GM23338 (cell line): Measurements from ENCODE around the gene DLG5. TPM values are rescaled to one million over a fixed set of nuclear protein-coding genes. Genes with fewer than 3 reads are reported as not detected.

Experiments used
- ATAC-seq: fragments of 200-7000 bp; cut with Tn5 transposase; 3 replicates; pipeline ENCODE4 v1.9.1; 2020
- DNase-seq: peaks from one replicate; pipeline ENCODE4 v3.0.0-alpha.2; 2015; ENCODE audit warnings: low spot score
- H2AFZ ChIP-seq: fragments of 200-600 bp; sonication (generic); 2 replicates; pipeline ENCODE4 v1.8.0; 2016; ENCODE audit warnings: antibody characterized with exemption, mild to moderate bottlenecking, moderate library complexity
- H3F3A ChIP-seq: fragments of 200-600 bp; sonication (generic); replicated peaks from 2 replicates; pipeline ENCODE4 v1.8.0; 2017; ENCODE audit warnings: antibody characterized with exemption, mixed run types, low read depth
- H3K27ac ChIP-seq: fragments of 200-600 bp; sonication (generic); 2 replicates; pipeline ENCODE4 v1.6.1; 2016; ENCODE audit warnings: low read depth
- H3K27me3 ChIP-seq: fragments of 200-600 bp; sonication (generic); 2 replicates; pipeline ENCODE4 v1.8.0; 2016; ENCODE audit warnings: mild to moderate bottlenecking, mixed run types, moderate library complexity; ENCODE audit not compliant: insufficient read depth
- H3K36me3 ChIP-seq: fragments of 200-600 bp; sonication (generic); 2 replicates; pipeline ENCODE4 v1.8.0; 2016; ENCODE audit warnings: mild to moderate bottlenecking; ENCODE audit not compliant: insufficient read depth
- H3K4me1 ChIP-seq: fragments of 200-600 bp; sonication (generic); 2 replicates; pipeline ENCODE4 v1.8.0; 2016; ENCODE audit warnings: mild to moderate bottlenecking, moderate library complexity; ENCODE audit not compliant: insufficient read depth
- H3K4me2 ChIP-seq: fragments of 200-600 bp; sonication (generic); 2 replicates; pipeline ENCODE4 v1.7.1; 2017; ENCODE audit warnings: mixed run types
- H3K4me3 ChIP-seq: fragments of 200-600 bp; sonication (generic); 2 replicates; pipeline ENCODE4 v1.6.1; 2016; ENCODE audit warnings: mixed run types
- H3K79me2 ChIP-seq: fragments of 200-600 bp; sonication (generic); replicated peaks from 2 replicates; pipeline ENCODE4 v1.8.0; 2017; ENCODE audit warnings: mild to moderate bottlenecking; ENCODE audit not compliant: insufficient read depth
- H3K9me2 ChIP-seq: fragments of 200-600 bp; sonication (generic); 2 replicates; pipeline ENCODE4 v1.8.0; 2017; ENCODE audit not compliant: insufficient read depth
- H4K20me1 ChIP-seq: fragments of 200-600 bp; sonication (generic); replicated peaks from 2 replicates; pipeline ENCODE4 v1.8.0; 2017; ENCODE audit warnings: mild to moderate bottlenecking; ENCODE audit not compliant: insufficient read depth
- H3K27ac Mint-ChIP-seq: 2 replicates; pipeline ENCODE4 v1.8.0; 2020; ENCODE audit warnings: inconsistent platforms, mild to moderate bottlenecking, moderate library complexity, mixed read lengths
- H3K27me3 Mint-ChIP-seq: 3 replicates; pipeline ENCODE4 v1.8.0; 2022; ENCODE audit warnings: low read depth, mild to moderate bottlenecking, moderate library complexity, mixed read lengths, inconsistent platforms; ENCODE audit not compliant: insufficient read depth, poor library complexity
- H3K36me3 Mint-ChIP-seq: 3 replicates; pipeline ENCODE4 v1.8.0; 2021; ENCODE audit warnings: low read depth, mild to moderate bottlenecking, inconsistent platforms, moderate library complexity, mixed read lengths
- H3K4me1 Mint-ChIP-seq: 3 replicates; pipeline ENCODE4 v1.8.0; 2020; ENCODE audit warnings: mild to moderate bottlenecking, inconsistent platforms, mixed read lengths
- H3K4me3 Mint-ChIP-seq: 3 replicates; pipeline ENCODE4 v1.8.0; 2021; ENCODE audit warnings: moderate library complexity, mild to moderate bottlenecking, inconsistent platforms, mixed read lengths
- H3K9me3 Mint-ChIP-seq: 3 replicates; pipeline ENCODE4 v1.8.0; 2020; ENCODE audit warnings: moderate library complexity, mild to moderate bottlenecking, inconsistent platforms, mixed read lengths
- CREB1 ChIP-seq: fragments of 250-450 bp; sonication (Bioruptor Pico); IDR thresholded peaks from 2 replicates; pipeline ENCODE4 v1.5.0; 2020; ENCODE audit warnings: low read depth, mild to moderate bottlenecking, moderate library complexity
- CTCF ChIP-seq, 2 experiments: fragments of 200-600 bp in 1 of 2; sonication (generic) in 1 of 2; conservative IDR thresholded peaks; 2 replicates each; pipeline versions ENCODE4 v1.5.1 to v1.6.1; 2016 to 2017; ENCODE audit warnings: antibody characterized with exemption in 2 of 2, low read depth in 2 of 2, mild to moderate bottlenecking in 2 of 2, moderate library complexity in 1 of 2
- ETS1 ChIP-seq: IDR thresholded peaks from 2 replicates; pipeline ENCODE4 v1.6.1; 2016; ENCODE audit warnings: antibody characterized with exemption
- EZH2 ChIP-seq: fragments of 200-600 bp; sonication (generic); IDR thresholded peaks from one replicate; pipeline ENCODE4 v1.8.0; 2017; ENCODE audit warnings: antibody characterized with exemption, mild to moderate bottlenecking, low read depth; ENCODE audit not compliant: unreplicated experiment
- EZH2phosphoT487 ChIP-seq: fragments of 200-600 bp; sonication (generic); IDR thresholded peaks from one replicate; pipeline ENCODE4 v1.8.1; 2018; ENCODE audit warnings: antibody characterized with exemption; ENCODE audit not compliant: unreplicated experiment
- JUNB ChIP-seq: IDR thresholded peaks from one replicate; pipeline ENCODE4 v1.6.1; 2016; ENCODE audit warnings: antibody characterized with exemption; ENCODE audit not compliant: unreplicated experiment
- NANOG ChIP-seq: IDR thresholded peaks from 2 replicates; pipeline ENCODE4 v1.6.1; 2016; ENCODE audit warnings: antibody characterized with exemption, borderline replicate concordance
- POLR2AphosphoS5 ChIP-seq: IDR thresholded peaks from 2 replicates; pipeline ENCODE4 v1.6.1; 2016; ENCODE audit warnings: antibody characterized with exemption, low read depth
- REST ChIP-seq: IDR thresholded peaks from one replicate; pipeline ENCODE4 v1.6.1; 2018; ENCODE audit warnings: antibody characterized with exemption; ENCODE audit not compliant: unreplicated experiment
- STAT1 ChIP-seq: IDR thresholded peaks from one replicate; pipeline ENCODE4 v1.6.1; 2016; ENCODE audit warnings: antibody characterized with exemption; ENCODE audit not compliant: unreplicated experiment
- ZNF114 ChIP-seq: fragments of 250-450 bp; sonication (Bioruptor Pico); IDR thresholded peaks from 2 replicates; pipeline ENCODE4 v1.5.0; 2020; ENCODE audit warnings: mild to moderate bottlenecking, moderate library complexity
- ZNF331 ChIP-seq: fragments of 250-450 bp; sonication (Bioruptor Pico); IDR thresholded peaks from 2 replicates; pipeline ENCODE4 v1.5.0; 2020; ENCODE audit warnings: low read depth, mild to moderate bottlenecking, moderate library complexity
- ZNF462 ChIP-seq: fragments of 250-450 bp; sonication (Bioruptor Pico); IDR thresholded peaks from 2 replicates; pipeline ENCODE4 v1.5.0; 2020; ENCODE audit warnings: mild to moderate bottlenecking, moderate library complexity
- polyA plus RNA-seq: library from polyadenylated mRNA; unstranded; fragments of >200 nt; fragmentation: Nextera tagmentation; extraction: Ambion mirVana; gene quantifications from 2 replicates; pipeline ENCODE4 v1.2.1, GENCODE V29; 2016
- total RNA-seq: library from RNA; depleted of rRNA; stranded (reverse); fragments of >200 nt; shearing (Covaris generic); gene quantifications from 2 replicates; pipeline ENCODE4 v1.2.3, GENCODE V29; 2014

The DLG5 gene
- total and polyA plus RNA-seq, 2 experiments from 2014 or later, result 7.4 to 66.6 TPM

GRCh38 chr10:77854115-77854514 is 72.4 kb downstream of the DLG5 start:
- Mint-ChIP-seq H3K27ac (no peak overlapping the region), H3K9me3 (no peaks in the 10 kb centered on the region), H3K4me3 (no peak overlapping the region), H3K4me1 (peaks cover 36% of the 10 kb centered on the region), H3K27me3 (peaks cover 7% of the 10 kb centered on the region), H3K36me3 (peaks cover 38% of the 10 kb centered on the region)
- H3K4me3 ChIP-seq, result no peak overlapping the region
- ATAC-seq, result no peak
- H3K4me2 ChIP-seq, result no peak overlapping the region
- H3K4me1 ChIP-seq, result peaks cover 23% of the 10 kb centered on the region
- no peaks in the 10 kb centered on the region for H3K9me2 ChIP-seq
- TF ChIP-seq ZNF462 (no peak), JUNB (no peak), NANOG (no peak), STAT1 (no peak), ETS1 (no peak), EZH2phosphoT487 (no peak), ZNF331 (CRISPR knock-in tag) (no peak), POLR2AphosphoS5 (no peak), EZH2 (no peak), CTCF (conservative IDR thresholded peaks at IDR 0.05; ENCODE audit: low read depth in 2 of 2) (no peak), ZNF114 (CRISPR knock-in tag) (no peak), CREB1 (CRISPR knock-in tag) (no peak), REST (no peak)
- no peak overlapping the region for H2AFZ ChIP-seq
- H3K27me3 ChIP-seq, result no peaks in the 10 kb centered on the region
- H3F3A ChIP-seq, result 0 out of 2 replicates have a peak, but pooled peaks cover 3% of the 10 kb centered on the region
- H3K27ac ChIP-seq, result no peak overlapping the region
- H4K20me1 ChIP-seq, result no peaks in the 10 kb centered on the region; the same call in 1 of the 2 replicates
- DNase-seq, result no peak
- H3K36me3 ChIP-seq, result peaks cover 8% of the 10 kb centered on the region; the same call in 1 of the 2 replicates
- H3K79me2 ChIP-seq, result peaks cover 4% of the 10 kb centered on the region; the same call in 1 of the 2 replicates
